HepG2 (cell line): Measurements from ENCODE around the gene NFKBIA. TPM values are rescaled to one million over a fixed set of nuclear protein-coding genes. Genes with fewer than 3 reads are reported as not detected.

Experiments
- EHMT2 ChIP-seq: fragments of 200-600 bp; sonication (generic); IDR thresholded peaks from 2 replicates; pipeline ENCODE4 v1.7.0; 2017; ENCODE audit warnings: antibody characterized with exemption, low read depth, low read length, borderline replicate concordance
- GABPB1 ChIP-seq: IDR thresholded peaks from 2 replicates; pipeline ENCODE4 v1.6.1; 2016; ENCODE audit warnings: mild to moderate bottlenecking, missing genetic modification reagents, moderate library complexity, missing compliant biosample characterization
- HIC2 ChIP-seq: sonication (generic); formaldehyde crosslinking; IDR thresholded peaks from 2 replicates; pipeline ENCODE4 v1.9.0; 2022; ENCODE audit warnings: low read depth, missing genetic modification reagents
- JUN ChIP-seq: sonication (generic); formaldehyde crosslinking; IDR thresholded peaks from 2 replicates; pipeline ENCODE4 v1.4.0; 2020; ENCODE audit warnings: mild to moderate bottlenecking, missing genetic modification reagents
- JUND ChIP-seq: sonication (generic); formaldehyde crosslinking; IDR thresholded peaks from 2 replicates; pipeline ENCODE4 v1.8.0; 2022; ENCODE audit warnings: mild to moderate bottlenecking, missing genetic modification reagents
- KAT7 ChIP-seq: IDR thresholded peaks from 2 replicates; pipeline ENCODE4 v1.6.1; 2018; ENCODE audit warnings: borderline replicate concordance, missing compliant biosample characterization
- KAT8 ChIP-seq: IDR thresholded peaks from 2 replicates; pipeline ENCODE4 v1.6.1; 2016; ENCODE audit warnings: missing genetic modification reagents, missing compliant biosample characterization
- KLF9 ChIP-seq: IDR thresholded peaks from 2 replicates; pipeline ENCODE4 v1.6.1; 2016; ENCODE audit warnings: low read depth
- MZF1 ChIP-seq: sonication (generic); formaldehyde crosslinking; IDR thresholded peaks from 2 replicates; pipeline ENCODE4 v1.8.1; 2023; ENCODE audit warnings: mild to moderate bottlenecking, missing genetic modification reagents, borderline replicate concordance
- NAIF1 ChIP-seq: sonication (generic); formaldehyde crosslinking; IDR thresholded peaks from 2 replicates; pipeline ENCODE4 v1.5.0; 2020; ENCODE audit warnings: mild to moderate bottlenecking, missing genetic modification reagents, borderline replicate concordance
- NR2C2 ChIP-seq: sonication (generic); formaldehyde crosslinking; IDR thresholded peaks from 2 replicates; pipeline ENCODE4 v1.4.0; 2020; ENCODE audit warnings: missing genetic modification reagents, mild to moderate bottlenecking, moderate library complexity, borderline replicate concordance
- RFXANK ChIP-seq: IDR thresholded peaks from 2 replicates; pipeline ENCODE4 v1.6.1; 2016
- SP1 ChIP-seq, 2 experiments: fragments of 450-650 bp in 1 of 2; sonication (generic) in 1 of 2; formaldehyde crosslinking in 1 of 2; IDR thresholded peaks; 2 replicates each; pipeline versions ENCODE4 v1.4.0 to v1.6.1; 2016 to 2020; ENCODE audit warnings: missing genetic modification reagents in 1 of 2
- STAT6 ChIP-seq: sonication (generic); formaldehyde crosslinking; IDR thresholded peaks from 2 replicates; pipeline ENCODE4 v1.4.0; 2020; ENCODE audit warnings: missing genetic modification reagents, mild to moderate bottlenecking, borderline replicate concordance
- ZFP41 ChIP-seq: sonication (generic); formaldehyde crosslinking; IDR thresholded peaks from 2 replicates; pipeline ENCODE4 v1.4.0; 2020; ENCODE audit warnings: mild to moderate bottlenecking, missing genetic modification reagents, borderline replicate concordance
- ZNF160 ChIP-seq: sonication (generic); formaldehyde crosslinking; IDR thresholded peaks from 2 replicates; pipeline ENCODE4 v1.8.0; 2022; ENCODE audit warnings: mild to moderate bottlenecking, inconsistent platforms, missing genetic modification reagents
- polyA plus RNA-seq, 8 experiments: library from polyadenylated mRNA; depleted of rRNA in 3 of 8; stranded (reverse) in 7 of 8; unstranded in 1 of 8; fragments of >200 nt; fragmentation: Illumina TruSeq in 4 of 8; extraction: Trizol in 4 of 8; gene quantifications; 2 replicates each; pipeline versions ENCODE4 v1.2.1 to v1.2.3, GENCODE V29; 2011 to 2016; ENCODE audit warnings: low read depth in 4 of 8, missing spikeins in 1 of 8, mixed read lengths in 1 of 8; ENCODE audit not compliant: insufficient read depth in 1 of 8
- total RNA-seq, 5 experiments: library from RNA; depleted of rRNA; stranded (reverse); fragments of >200 nt; fragmentation: Illumina TruSeq; extraction: Trizol; gene quantifications; 2 replicates each; pipeline ENCODE4 v1.2.3, GENCODE V29; 2016; ENCODE audit warnings: low read depth in 1 of 5
- TF ChIP-seq, protein P1 (sequence below): sonication (generic); formaldehyde crosslinking; IDR thresholded peaks from 2 replicates; pipeline ENCODE4 v1.4.0; 2020; ENCODE audit warnings: missing genetic modification reagents
- TF ChIP-seq, protein P2 (sequence below): sonication (generic); formaldehyde crosslinking; IDR thresholded peaks from 2 replicates; pipeline ENCODE4 v1.9.0; 2022; ENCODE audit warnings: missing genetic modification reagents, mild to moderate bottlenecking, borderline replicate concordance

NFKBIA gene
- total and polyA plus RNA-seq, 2 of the 13 experiments (the other 11 are each of a cell fraction or from before 2014, with no cell fraction given) = 197 to 319 TPM

DNA sequence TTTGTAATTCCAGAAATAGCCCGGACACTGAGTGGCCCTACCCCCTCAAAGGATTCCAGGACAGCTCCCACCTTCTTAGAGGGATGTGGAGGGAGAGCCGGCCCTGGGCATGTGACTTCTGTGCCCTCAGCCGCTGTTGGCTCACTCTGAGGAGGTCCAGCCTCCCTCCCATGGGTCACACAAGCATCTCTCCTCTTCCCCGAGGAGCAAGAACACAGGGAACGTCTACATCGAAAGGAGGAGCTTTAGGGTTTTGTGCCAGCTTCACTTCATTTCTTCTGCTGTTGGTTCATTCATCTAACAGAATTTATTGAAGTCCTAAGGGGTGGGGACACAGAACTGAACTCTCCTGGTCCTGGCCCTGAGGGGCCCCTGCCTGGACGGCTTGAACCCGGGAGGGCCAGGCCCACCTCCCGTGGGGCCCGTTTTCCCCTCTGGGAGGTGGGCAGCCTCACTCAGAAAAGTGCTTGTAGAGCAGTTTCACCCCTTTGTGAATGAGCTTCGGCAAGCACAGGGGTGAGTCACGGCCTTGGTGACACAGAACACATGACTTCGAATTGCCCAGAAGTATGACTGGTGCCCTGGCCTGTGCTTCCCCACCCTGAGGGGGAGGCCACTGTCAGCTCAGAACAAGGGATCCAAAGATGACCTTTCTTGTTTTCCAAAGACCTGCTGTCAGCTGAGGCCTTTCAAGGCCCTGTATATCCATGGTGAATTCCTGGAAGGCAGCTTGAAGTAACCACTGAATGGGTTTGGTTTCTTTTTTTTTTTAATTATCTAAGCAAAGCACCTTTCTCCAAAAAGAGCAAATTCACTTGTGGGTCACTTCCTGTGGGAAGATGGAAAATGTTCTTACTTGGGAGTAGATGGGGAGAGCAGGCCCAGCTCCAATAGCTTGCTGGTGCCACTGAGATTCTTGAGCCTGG is 39.2 kb downstream of the NFKBIA start (continued):
- TF ChIP-seq, protein P1, sequence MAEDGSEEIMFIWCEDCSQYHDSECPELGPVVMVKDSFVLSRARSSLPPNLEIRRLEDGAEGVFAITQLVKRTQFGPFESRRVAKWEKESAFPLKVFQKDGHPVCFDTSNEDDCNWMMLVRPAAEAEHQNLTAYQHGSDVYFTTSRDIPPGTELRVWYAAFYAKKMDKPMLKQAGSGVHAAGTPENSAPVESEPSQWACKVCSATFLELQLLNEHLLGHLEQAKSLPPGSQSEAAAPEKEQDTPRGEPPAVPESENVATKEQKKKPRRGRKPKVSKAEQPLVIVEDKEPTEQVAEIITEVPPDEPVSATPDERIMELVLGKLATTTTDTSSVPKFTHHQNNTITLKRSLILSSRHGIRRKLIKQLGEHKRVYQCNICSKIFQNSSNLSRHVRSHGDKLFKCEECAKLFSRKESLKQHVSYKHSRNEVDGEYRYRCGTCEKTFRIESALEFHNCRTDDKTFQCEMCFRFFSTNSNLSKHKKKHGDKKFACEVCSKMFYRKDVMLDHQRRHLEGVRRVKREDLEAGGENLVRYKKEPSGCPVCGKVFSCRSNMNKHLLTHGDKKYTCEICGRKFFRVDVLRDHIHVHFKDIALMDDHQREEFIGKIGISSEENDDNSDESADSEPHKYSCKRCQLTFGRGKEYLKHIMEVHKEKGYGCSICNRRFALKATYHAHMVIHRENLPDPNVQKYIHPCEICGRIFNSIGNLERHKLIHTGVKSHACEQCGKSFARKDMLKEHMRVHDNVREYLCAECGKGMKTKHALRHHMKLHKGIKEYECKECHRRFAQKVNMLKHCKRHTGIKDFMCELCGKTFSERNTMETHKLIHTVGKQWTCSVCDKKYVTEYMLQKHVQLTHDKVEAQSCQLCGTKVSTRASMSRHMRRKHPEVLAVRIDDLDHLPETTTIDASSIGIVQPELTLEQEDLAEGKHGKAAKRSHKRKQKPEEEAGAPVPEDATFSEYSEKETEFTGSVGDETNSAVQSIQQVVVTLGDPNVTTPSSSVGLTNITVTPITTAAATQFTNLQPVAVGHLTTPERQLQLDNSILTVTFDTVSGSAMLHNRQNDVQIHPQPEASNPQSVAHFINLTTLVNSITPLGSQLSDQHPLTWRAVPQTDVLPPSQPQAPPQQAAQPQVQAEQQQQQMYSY (CRISPR knock-in tag) = no peak
- TF ChIP-seq KAT7 (CRISPR knock-in tag) (no peak), JUN (CRISPR knock-in tag) (peak; percentile 96), NR2C2 (peak; percentile 73), STAT6 (CRISPR knock-in tag) (no peak), KLF9 (peak; percentile 85; the same call in 1 of the 2 replicates), ZFP41 (CRISPR knock-in tag) (no peak), GABPB1 (peak; percentile 37; the same call in 1 of the 2 replicates), EHMT2 (no peak), ZNF160 (CRISPR knock-in tag) (peak; percentile 39; the same call in 1 of the 2 replicates), RFXANK (CRISPR knock-in tag) (no peak), HIC2 (CRISPR knock-in tag) (peak; percentile 94), JUND (CRISPR knock-in tag) (peak; percentile 96), KAT8 (CRISPR knock-in tag) (peak; percentile 91), SP1 (IDR thresholded peaks at IDR 0.05) (no peak), SP1 (CRISPR knock-in tag; IDR thresholded peaks at IDR 0.05) (peak; percentile 59), MZF1 (no peak; the same call in 1 of the 2 replicates), NAIF1 (CRISPR knock-in tag) (no peak)
- TF ChIP-seq, protein P2, sequence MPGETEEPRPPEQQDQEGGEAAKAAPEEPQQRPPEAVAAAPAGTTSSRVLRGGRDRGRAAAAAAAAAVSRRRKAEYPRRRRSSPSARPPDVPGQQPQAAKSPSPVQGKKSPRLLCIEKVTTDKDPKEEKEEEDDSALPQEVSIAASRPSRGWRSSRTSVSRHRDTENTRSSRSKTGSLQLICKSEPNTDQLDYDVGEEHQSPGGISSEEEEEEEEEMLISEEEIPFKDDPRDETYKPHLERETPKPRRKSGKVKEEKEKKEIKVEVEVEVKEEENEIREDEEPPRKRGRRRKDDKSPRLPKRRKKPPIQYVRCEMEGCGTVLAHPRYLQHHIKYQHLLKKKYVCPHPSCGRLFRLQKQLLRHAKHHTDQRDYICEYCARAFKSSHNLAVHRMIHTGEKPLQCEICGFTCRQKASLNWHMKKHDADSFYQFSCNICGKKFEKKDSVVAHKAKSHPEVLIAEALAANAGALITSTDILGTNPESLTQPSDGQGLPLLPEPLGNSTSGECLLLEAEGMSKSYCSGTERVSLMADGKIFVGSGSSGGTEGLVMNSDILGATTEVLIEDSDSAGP = peak; percentile 62; the same call in 1 of the 2 replicates
